ENCODE results near the gene ZRANB3.

- no peak for TF ChIP-seq POLR2AphosphoS5 (IDR thresholded peaks at IDR 0.05; ENCODE audit: borderline replicate concordance, low read depth, low read length)
- TF ChIP-seq EZH2 (IDR thresholded peaks at IDR 0.05), result no peak
- no peak for TF ChIP-seq FOXP2 (optimal IDR thresholded peaks at IDR 0.05; ENCODE audit: control extremely low read depth, extremely low read length, insufficient read depth)
Observed at GRCh38 chr2:135494917-135495316, 36.1 kb downstream of the ZRANB3 start.
